HepG2 (cell line): Measurements from ENCODE around the gene ST6GALNAC2. TPM values are rescaled to one million over a fixed set of nuclear protein-coding genes. Genes with fewer than 3 reads are reported as not detected.
A peak's percentile ranks its signal among the peaks of the same experiment; 100 is the strongest.

Experiments used
- AGO2 ChIP-seq: fragments of 200-400 bp; formaldehyde crosslinking; optimal IDR thresholded peaks from 2 replicates; pipeline ENCODE3; 2017; ENCODE audit warnings: mild to moderate bottlenecking, low read depth, low read length, moderate library complexity
- ARNT ChIP-seq: fragments of 450-650 bp; IDR thresholded peaks from 2 replicates; pipeline ENCODE4 v1.6.1; 2017
- BHLHE40 ChIP-seq: IDR thresholded peaks from 2 replicates; pipeline ENCODE4 v1.6.1; 2011; ENCODE audit warnings: low read length, improper control_type of control experiment
- BRCA1 ChIP-seq: sonication (generic); formaldehyde crosslinking; IDR thresholded peaks from 2 replicates; pipeline ENCODE4 v1.4.0; 2020; ENCODE audit warnings: missing genetic modification reagents
- CBX2 ChIP-seq, 2 experiments: fragments of 200-600 bp in 1 of 2; sonication (generic); formaldehyde crosslinking in 1 of 2; IDR thresholded peaks; 2 replicates each; pipeline versions ENCODE4 v1.7.0 to v1.8.1; 2018 to 2022; ENCODE audit warnings: low read depth in 2 of 2, low read length in 1 of 2, mild to moderate bottlenecking in 1 of 2, missing genetic modification reagents in 1 of 2
- DPF2 ChIP-seq: sonication (generic); formaldehyde crosslinking; IDR thresholded peaks from 2 replicates; pipeline ENCODE4 v1.4.0; 2020; ENCODE audit warnings: mild to moderate bottlenecking, low read depth, missing genetic modification reagents, borderline replicate concordance
- DR1 ChIP-seq: sonication (generic); formaldehyde crosslinking; IDR thresholded peaks from 2 replicates; pipeline ENCODE4 v1.8.0; 2021; ENCODE audit warnings: mild to moderate bottlenecking, missing genetic modification reagents, inconsistent platforms
- ESRRA ChIP-seq: sonication (generic); formaldehyde crosslinking; IDR thresholded peaks from 2 replicates; pipeline ENCODE4 v1.5.1; 2020; ENCODE audit warnings: mild to moderate bottlenecking, low read depth, missing genetic modification reagents
- ETV5 ChIP-seq: IDR thresholded peaks from 2 replicates; pipeline ENCODE4 v1.6.1; 2018; ENCODE audit warnings: missing biosample characterization, missing genetic modification reagents, inconsistent platforms, borderline replicate concordance
- FOSL2 ChIP-seq: sonication (generic); formaldehyde crosslinking; IDR thresholded peaks from 2 replicates; pipeline ENCODE4 v1.4.0; 2020; ENCODE audit warnings: missing genetic modification reagents
- GABPA ChIP-seq, 2 experiments: IDR thresholded peaks; 2 replicates each; pipeline ENCODE4 v1.6.1; 2011 to 2016; ENCODE audit warnings: low read depth in 2 of 2, low read length in 1 of 2, missing biosample characterization in 1 of 2, missing genetic modification characterization in 1 of 2
- HNRNPH1 ChIP-seq: fragments of 200-400 bp; formaldehyde crosslinking; optimal IDR thresholded peaks from 2 replicates; pipeline ENCODE3; 2017; ENCODE audit warnings: mild to moderate bottlenecking, low read depth, low read length
- IRF9 ChIP-seq: sonication (generic); formaldehyde crosslinking; IDR thresholded peaks from 2 replicates; pipeline ENCODE4 v1.8.0; 2022; ENCODE audit warnings: missing genetic modification reagents, mild to moderate bottlenecking, borderline replicate concordance
- KDM4B ChIP-seq: sonication (generic); formaldehyde crosslinking; IDR thresholded peaks from 2 replicates; pipeline ENCODE4 v1.4.0; 2020; ENCODE audit warnings: missing genetic modification reagents
- NFE2L2 ChIP-seq: fragments of 150-350 bp; IDR thresholded peaks from 2 replicates; pipeline ENCODE4 v1.6.1; 2014; ENCODE audit warnings: low read length
- PRPF4 ChIP-seq: fragments of 200-400 bp; formaldehyde crosslinking; IDR thresholded peaks from 2 replicates; pipeline ENCODE4 v1.6.1; 2016; ENCODE audit warnings: low read length, low read depth; ENCODE audit not compliant: poor library complexity, severe bottlenecking
- SIX4 ChIP-seq: sonication (generic); formaldehyde crosslinking; IDR thresholded peaks from 2 replicates; pipeline ENCODE4 v1.4.0; 2020; ENCODE audit warnings: missing genetic modification reagents
- SRSF1 ChIP-seq: fragments of 200-400 bp; formaldehyde crosslinking; optimal IDR thresholded peaks from 2 replicates; pipeline ENCODE3; 2017; ENCODE audit warnings: mild to moderate bottlenecking, low read depth, low read length, moderate library complexity
- TBP ChIP-seq: sonication (generic); formaldehyde crosslinking; IDR thresholded peaks from 2 replicates; pipeline ENCODE4 v1.5.0; 2020; ENCODE audit warnings: missing genetic modification reagents
- ZBTB42 ChIP-seq: sonication (generic); formaldehyde crosslinking; IDR thresholded peaks from 2 replicates; pipeline ENCODE4 v1.5.0; 2020; ENCODE audit warnings: mild to moderate bottlenecking, missing genetic modification reagents
- ZNF143 ChIP-seq: sonication (generic); formaldehyde crosslinking; IDR thresholded peaks from 2 replicates; pipeline ENCODE4 v1.4.0; 2020; ENCODE audit warnings: missing genetic modification reagents
- ZNF160 ChIP-seq: sonication (generic); formaldehyde crosslinking; IDR thresholded peaks from 2 replicates; pipeline ENCODE4 v1.8.0; 2022; ENCODE audit warnings: mild to moderate bottlenecking, inconsistent platforms, missing genetic modification reagents
- ZNF430 ChIP-seq: sonication (generic); formaldehyde crosslinking; IDR thresholded peaks from 2 replicates; pipeline ENCODE4 v1.9.0; 2021; ENCODE audit warnings: mild to moderate bottlenecking, missing genetic modification reagents
- ZNF562 ChIP-seq: sonication (generic); formaldehyde crosslinking; IDR thresholded peaks from 2 replicates; pipeline ENCODE4 v1.8.0; 2022; ENCODE audit warnings: missing genetic modification reagents, borderline replicate concordance
- ZNF567 ChIP-seq: sonication (generic); formaldehyde crosslinking; IDR thresholded peaks from 2 replicates; pipeline ENCODE4 v1.8.1; 2023; ENCODE audit warnings: mild to moderate bottlenecking, missing genetic modification reagents, borderline replicate concordance
- ZNF574 ChIP-seq: sonication (generic); formaldehyde crosslinking; IDR thresholded peaks from 2 replicates; pipeline ENCODE4 v1.4.0; 2020; ENCODE audit warnings: missing genetic modification reagents
- ZNF781 ChIP-seq: sonication (generic); formaldehyde crosslinking; IDR thresholded peaks from 2 replicates; pipeline ENCODE4 v1.5.1; 2020; ENCODE audit warnings: borderline replicate concordance, mild to moderate bottlenecking, missing genetic modification reagents; ENCODE audit errors: not compliant biosample characterization
- ZNF850 ChIP-seq: sonication (generic); formaldehyde crosslinking; conservative IDR thresholded peaks from 2 replicates; pipeline ENCODE4 v1.9.0; 2021; ENCODE audit warnings: mild to moderate bottlenecking, missing genetic modification reagents
- ZSCAN20 ChIP-seq: sonication (generic); formaldehyde crosslinking; IDR thresholded peaks from 2 replicates; pipeline ENCODE4 v1.4.0; 2020; ENCODE audit warnings: missing genetic modification reagents, mild to moderate bottlenecking, borderline replicate concordance
- polyA plus RNA-seq, 8 experiments: library from polyadenylated mRNA; depleted of rRNA in 3 of 8; stranded (reverse) in 7 of 8; unstranded in 1 of 8; fragments of >200 nt; fragmentation: Illumina TruSeq in 4 of 8; extraction: Trizol in 4 of 8; gene quantifications; 2 replicates each; pipeline versions ENCODE4 v1.2.1 to v1.2.3, GENCODE V29; 2011 to 2016; ENCODE audit warnings: low read depth in 4 of 8, missing spikeins in 1 of 8, mixed read lengths in 1 of 8; ENCODE audit not compliant: insufficient read depth in 1 of 8
- total RNA-seq, 5 experiments: library from RNA; depleted of rRNA; stranded (reverse); fragments of >200 nt; fragmentation: Illumina TruSeq; extraction: Trizol; gene quantifications; 2 replicates each; pipeline ENCODE4 v1.2.3, GENCODE V29; 2016; ENCODE audit warnings: low read depth in 1 of 5

Gene ST6GALNAC2
- total and polyA plus RNA-seq, 2 of the 13 experiments (the other 11 are each of a cell fraction or from before 2014, with no cell fraction given): 0.12 to 0.49 TPM

DNA sequence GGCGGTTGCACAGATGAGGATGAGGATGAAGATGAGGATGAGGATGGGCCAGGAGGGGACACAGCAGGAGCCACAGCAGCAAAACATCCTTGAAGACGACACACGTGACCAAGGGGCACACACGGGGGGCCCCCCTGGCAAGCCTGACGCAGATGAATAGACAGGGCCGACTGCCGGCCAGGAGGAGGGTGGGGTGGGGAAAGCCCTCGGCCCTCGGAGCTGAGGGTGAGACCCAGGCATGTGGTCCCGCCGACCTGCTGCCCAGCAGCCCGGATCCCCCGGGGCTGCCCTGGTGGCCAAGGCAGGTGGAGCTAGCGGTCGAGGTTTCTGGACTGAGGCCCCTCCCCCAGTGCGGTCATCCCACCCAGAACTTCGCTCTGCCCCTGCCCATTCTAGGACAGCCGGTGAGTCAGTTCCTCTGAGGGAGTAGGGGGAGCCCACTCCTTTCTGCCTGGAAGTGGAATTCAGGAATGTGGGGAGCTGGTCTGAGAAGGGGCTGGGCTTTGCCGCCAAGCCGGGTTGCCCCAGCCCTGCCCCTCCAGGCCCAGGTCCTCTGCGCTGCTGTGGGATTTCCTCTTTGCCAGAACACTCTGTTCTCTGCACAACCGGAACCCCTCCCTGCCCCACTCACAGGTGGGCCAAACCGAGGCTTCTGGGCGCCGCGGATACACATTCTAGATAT lies 58.1 kb downstream of the ST6GALNAC2 start (continued):
- TF ChIP-seq NFE2L2: no peak
- TF ChIP-seq ZNF567 (CRISPR knock-in tag): no peak
- no peak for TF ChIP-seq BRCA1
- no peak for TF ChIP-seq DR1 (CRISPR knock-in tag)
- TF ChIP-seq ZNF850: no peak
- TF ChIP-seq GABPA (IDR thresholded peaks at IDR 0.05; ENCODE audit: low read depth, low read length): no peak
- no peak for TF ChIP-seq GABPA (CRISPR knock-in tag; IDR thresholded peaks at IDR 0.05; ENCODE audit: low read depth)
- TF ChIP-seq KDM4B (CRISPR knock-in tag): no peak
- TF ChIP-seq AGO2: peak; percentile 72
- TF ChIP-seq ZNF143: no peak
- peak; percentile 55; the same call in 1 of the 2 replicates for TF ChIP-seq BHLHE40
- no peak for TF ChIP-seq PRPF4
- no peak for TF ChIP-seq ZNF574 (CRISPR knock-in tag)
- peak; percentile 86 for TF ChIP-seq FOSL2 (CRISPR knock-in tag)
- no peak for TF ChIP-seq SIX4 (CRISPR knock-in tag)
- no peak for TF ChIP-seq ZNF781 (CRISPR knock-in tag)
- no peak for TF ChIP-seq ZSCAN20 (CRISPR knock-in tag)
- TF ChIP-seq ETV5 (CRISPR knock-in tag): peak; percentile 51; the same call in 1 of the 2 replicates
- TF ChIP-seq ARNT: no peak
- no peak for TF ChIP-seq ZBTB42 (CRISPR knock-in tag)
- no peak for TF ChIP-seq ESRRA (CRISPR knock-in tag)
- no peak for TF ChIP-seq ZNF430
- no peak for TF ChIP-seq SRSF1
- 0 out of 2 replicates have a peak, but pooled peaks have one; percentile 27 for TF ChIP-seq DPF2 (CRISPR knock-in tag)
- TF ChIP-seq TBP (CRISPR knock-in tag): no peak
- TF ChIP-seq ZNF562: no peak
- TF ChIP-seq ZNF160 (CRISPR knock-in tag): no peak
- TF ChIP-seq HNRNPH1: no peak
- TF ChIP-seq IRF9: no peak
- no peak for TF ChIP-seq CBX2 (IDR thresholded peaks at IDR 0.05; ENCODE audit: low read depth, low read length)
- TF ChIP-seq CBX2 (CRISPR knock-in tag; IDR thresholded peaks at IDR 0.05; ENCODE audit: low read depth): no peak
